CD14-positive monocyte (primary cell): ENCODE data around the gene TAS1R3. TPM values are rescaled to one million over a fixed set of nuclear protein-coding genes. Genes with fewer than 3 reads are reported as not detected.
A peak's percentile ranks its signal among the peaks of the same experiment; 100 is the strongest.

ENCODE experiments used
- DNase-seq, 3 donors: peaks; one replicate each; pipeline ENCODE4 v3.0.0-alpha.2; 2011 to 2022
- H2AFZ ChIP-seq: 2 replicates; pipeline ENCODE4 v1.6.0; 2012; ENCODE audit warnings: mild to moderate bottlenecking, low read depth, low read length, inconsistent platforms; ENCODE audit not compliant: insufficient read depth, poor library complexity, severe bottlenecking
- H3K27ac ChIP-seq, 2 donors: 1 replicate in 1 of 2; 2 replicates in 1 of 2; pipeline ENCODE4 v1.5.1; 2012 to 2013; ENCODE audit warnings: low read length in 2 of 2, control low read depth in 1 of 2, inconsistent platforms in 1 of 2, low read depth in 1 of 2, mild to moderate bottlenecking in 1 of 2
- H3K27me3 ChIP-seq, 2 donors: one replicate each; pipeline versions ENCODE4 v1.6.0 to v1.6.1; 2011 to 2013; ENCODE audit warnings: low read length in 2 of 2; ENCODE audit not compliant: control insufficient read depth in 2 of 2, insufficient read depth in 2 of 2
- H3K36me3 ChIP-seq, 2 donors: replicated peaks in 1 of 2; 1 replicate in 1 of 2; 2 replicates in 1 of 2; pipeline versions ENCODE4 v1.5.1 to v1.6.1; 2012 to 2013; ENCODE audit warnings: low read length in 2 of 2, control low read depth in 1 of 2, inconsistent platforms in 1 of 2, mild to moderate bottlenecking in 1 of 2; ENCODE audit not compliant: insufficient read depth in 2 of 2, control insufficient read depth in 1 of 2
- H3K4me1 ChIP-seq, 2 donors: 1 replicate in 1 of 2; 2 replicates in 1 of 2; pipeline versions ENCODE4 v1.5.1 to v1.6.1; 2012 to 2013; ENCODE audit warnings: low read length in 2 of 2, control low read depth in 1 of 2, inconsistent platforms in 1 of 2, mild to moderate bottlenecking in 1 of 2, moderate library complexity in 1 of 2; ENCODE audit not compliant: insufficient read depth in 2 of 2, control insufficient read depth in 1 of 2
- H3K4me2 ChIP-seq: replicated peaks from 2 replicates; pipeline ENCODE3; 2012; ENCODE audit warnings: low read length, moderate library complexity, mild to moderate bottlenecking; ENCODE audit not compliant: poor library complexity, severe bottlenecking; ENCODE audit errors: extremely low read depth
- H3K4me3 ChIP-seq, 3 experiments: fragments of 200-600 bp in 1 of 3; sonication (generic) in 1 of 3; replicated peaks in 1 of 3; 1 replicate in 2 of 3; 2 replicates in 1 of 3; pipeline ENCODE4 v1.5.1; 2011 to 2013; ENCODE audit warnings: low read length in 3 of 3, mild to moderate bottlenecking in 3 of 3, control low read depth in 2 of 3, low read depth in 2 of 3, inconsistent platforms in 1 of 3, moderate library complexity in 1 of 3
- H3K79me2 ChIP-seq: 2 replicates; pipeline ENCODE4 v1.6.0; 2012; ENCODE audit warnings: mild to moderate bottlenecking, control low read depth, inconsistent platforms, low read length, moderate library complexity; ENCODE audit not compliant: insufficient read depth
- H3K9ac ChIP-seq: 2 replicates; pipeline ENCODE4 v1.6.0; 2017; ENCODE audit warnings: low read length, mild to moderate bottlenecking; ENCODE audit not compliant: insufficient read depth, poor library complexity, severe bottlenecking
- H3K9me3 ChIP-seq, 2 donors: replicated peaks in 1 of 2; 1 replicate in 1 of 2; 2 replicates in 1 of 2; pipeline versions ENCODE4 v1.5.1 to v1.6.1; 2012 to 2013; ENCODE audit warnings: low read length in 2 of 2, control low read depth in 1 of 2; ENCODE audit not compliant: control insufficient read depth in 1 of 2, insufficient read depth in 1 of 2
- H4K20me1 ChIP-seq: 2 replicates; pipeline ENCODE4 v1.6.0; 2012; ENCODE audit warnings: mild to moderate bottlenecking, low read length, control low read depth, moderate library complexity; ENCODE audit not compliant: insufficient read depth
- H3K27ac Mint-ChIP-seq, 7 donors: one replicate each; pipeline ENCODE4 v1.8.0; 2020; ENCODE audit warnings: mild to moderate bottlenecking in 7 of 7, mixed read lengths in 7 of 7, moderate library complexity in 6 of 7, inconsistent platforms in 2 of 7
- H3K27me3 Mint-ChIP-seq, 3 donors: one replicate each; pipeline ENCODE4 v1.8.0; 2021 to 2022; ENCODE audit warnings: low read depth in 3 of 3, mild to moderate bottlenecking in 3 of 3, mixed read lengths in 3 of 3, moderate library complexity in 3 of 3, inconsistent platforms in 1 of 3
- H3K36me3 Mint-ChIP-seq, 2 donors: one replicate each; pipeline ENCODE4 v1.8.0; 2020; ENCODE audit warnings: mixed read lengths in 2 of 2, inconsistent platforms in 1 of 2, mild to moderate bottlenecking in 1 of 2
- H3K4me1 Mint-ChIP-seq: one replicate; pipeline ENCODE4 v1.8.0; 2020; ENCODE audit warnings: mild to moderate bottlenecking, mixed read lengths
- H3K4me3 Mint-ChIP-seq, 2 donors: one replicate each; pipeline ENCODE4 v1.8.0; 2020; ENCODE audit warnings: mild to moderate bottlenecking in 2 of 2, mixed read lengths in 2 of 2, moderate library complexity in 1 of 2
- H3K9me3 Mint-ChIP-seq, 7 donors: one replicate each; pipeline ENCODE4 v1.8.0; 2020 to 2022; ENCODE audit warnings: mixed read lengths in 7 of 7, mild to moderate bottlenecking in 6 of 7, moderate library complexity in 6 of 7, inconsistent platforms in 2 of 7
- CTCF ChIP-seq: fragments of 200-600 bp; IDR thresholded peaks from one replicate; pipeline ENCODE4 v1.8.0; 2022; ENCODE audit warnings: antibody characterized with exemption, mild to moderate bottlenecking
- WGBS: methylation state at CpG from one replicate; pipeline ENCODE4 v1.1.5; 2013; ENCODE audit warnings: missing lambda C conversion rate; ENCODE audit not compliant: insufficient coverage; 5-methylcytosine and 5-hydroxymethylcytosine counted together
- intact Hi-C, 2 donors: fragments of 100-400 bp; cut with micrococcal nuclease; formaldehyde crosslinking; loops; one replicate each; pipeline versions ENCODE4 v1.15.0 to v1.15.1; 2023
- polyA plus RNA-seq, 3 donors: library from polyadenylated mRNA; depleted of rRNA in 1 of 3; unstranded in 2 of 3; stranded (reverse) in 1 of 3; fragments of 300-500 nt in 2 of 3; fragments of >200 nt in 1 of 3; fragmentation: Illumina TruSeq in 2 of 3; gene quantifications; 1 replicate in 2 of 3; 2 replicates in 1 of 3; pipeline ENCODE4 v1.2.3, GENCODE V29; 2012 to 2021

TAS1R3 gene
- polyA plus RNA-seq, 3 donors = 0.45 TPM; not detected in 2

- no peak overlapping the region for H3K27ac Mint-ChIP-seq
- intact Hi-C loops = no loop called here
- DNase-seq = no peak
Observed at GRCh38 chr1:1357871-1358432, 26.9 kb downstream of the TAS1R3 start.

More at GRCh38 chr1:1357871-1358432, 26.9 kb downstream of the TAS1R3 start:
- Mint-ChIP-seq H3K9me3 (peaks cover 0 to 10% (median 3%) of the 10 kb centered on the region in 7 donors), H3K27me3 (peaks cover 69 to 99% (median 71%) of the 10 kb centered on the region in 3 donors), H3K36me3 (peaks cover 0 to 2% of the 10 kb centered on the region in 2 donors), H3K4me3 (peak overlapping the region in 1 of 2 donors; percentile 48), H3K4me1 (peaks cover 6% of the 10 kb centered on the region)
- Histone ChIP-seq H3K36me3 (no peaks in the 10 kb centered on the region), H3K9me3 (no peaks in the 10 kb centered on the region), H4K20me1 (no peaks in the 10 kb centered on the region), H3K4me2 (no peak overlapping the region), H3K9ac (no peak overlapping the region), H3K4me3 (no peak overlapping the region), H3K27me3 (peaks cover 11 to 75% of the 10 kb centered on the region in 2 donors), H3K79me2 (no peaks in the 10 kb centered on the region), H3K27ac (no peak overlapping the region), H3K4me1 (no peaks in the 10 kb centered on the region), H2AFZ (peak overlapping the region; percentile 21)
- TF ChIP-seq CTCF = no peak
- WGBS = 26% methylated on average over 15 of the region's 18 CpGs
